Right kidney (tissue), 1 donor: ENCODE measurements around the gene DMPK.
A peak's percentile ranks its signal among the peaks of the same experiment; 100 is the strongest.
"Not testable (repeated sequence)": the region's sequence is repeated elsewhere in the genome, so short reads cannot be mapped to it uniquely, and the experiment has no call there.

Experiments
- DNase-seq: peaks from one replicate; pipeline ENCODE4 v3.0.0-alpha.2; 2016

Gene DMPK

DNA sequence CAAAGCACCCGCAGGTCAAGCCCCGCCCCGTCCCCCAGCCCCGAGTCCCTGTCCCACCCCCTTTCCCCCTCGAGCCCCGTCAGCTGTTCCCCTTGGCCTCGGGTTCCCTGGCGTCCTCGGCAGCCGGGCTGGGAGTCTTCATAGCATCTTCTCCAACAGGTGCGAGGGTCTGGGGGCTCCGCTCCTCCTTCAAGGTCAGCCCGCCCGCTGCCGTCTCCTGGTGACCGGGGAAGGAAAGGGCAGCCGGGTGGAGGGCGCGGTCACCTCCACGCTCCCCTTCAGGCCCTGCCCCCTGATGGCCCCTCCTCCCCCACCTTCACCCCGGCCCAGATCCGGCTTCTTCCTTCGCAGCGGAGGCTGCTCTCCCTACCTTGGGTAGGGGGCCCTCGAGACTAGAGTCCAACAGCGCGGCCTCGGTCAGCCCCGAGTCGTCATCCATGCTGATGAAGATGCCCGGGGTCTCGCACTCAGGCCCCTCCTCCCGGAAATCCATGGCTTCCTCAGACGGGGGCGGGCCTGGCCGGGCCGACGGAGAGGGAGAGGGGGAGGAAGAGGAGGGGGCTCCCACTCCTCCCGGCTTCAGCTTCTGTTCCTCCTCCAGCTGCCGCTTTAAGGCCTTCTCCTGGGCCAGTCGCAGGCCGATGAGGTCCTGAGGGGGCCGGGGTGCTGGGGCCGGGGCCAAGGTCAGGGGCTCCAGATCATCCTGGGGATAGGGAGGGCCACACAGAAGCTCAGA, 33.4 kb upstream of the DMPK start:
- peak; percentile 64 for DNase-seq

DNA sequence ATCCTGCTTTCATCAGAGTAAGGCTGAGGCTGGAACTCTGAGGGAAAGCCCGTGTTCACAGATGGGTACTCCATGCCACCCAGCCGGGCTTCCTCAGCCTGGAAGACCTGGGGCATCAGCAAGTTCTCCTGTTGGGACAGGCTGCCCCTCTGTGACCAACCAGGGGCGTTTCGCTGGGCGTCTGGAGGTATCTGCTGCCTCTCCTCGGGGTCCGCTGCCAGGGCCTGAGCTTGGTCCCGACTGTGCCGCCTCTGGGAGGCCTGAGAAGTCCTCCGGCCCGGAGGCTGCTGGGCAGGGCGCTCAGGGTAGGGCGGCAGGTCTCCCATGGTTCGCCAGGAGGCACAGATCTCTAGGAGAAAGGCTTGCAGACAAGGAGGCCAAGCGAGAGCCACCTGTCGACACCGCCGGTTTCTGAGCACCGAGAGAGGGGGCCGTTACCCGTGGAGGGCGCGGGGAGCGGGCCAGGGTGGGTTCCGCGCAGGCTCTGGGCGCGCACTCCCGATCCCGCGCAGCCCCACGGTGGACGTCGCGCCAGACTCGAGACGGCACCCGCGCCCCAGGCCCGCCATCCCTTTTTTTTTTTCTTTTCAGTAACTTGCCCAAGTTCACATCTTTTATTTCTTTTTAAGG, 32.7 kb upstream of the DMPK start, which contains the start of gene RSPH6A:
RSPH6A (minus strand) TSS at position 458 of the 630 bp plus-strand sequence; CDS start at position 326, 132 bp downstream.
- peak; percentile 62 for DNase-seq

DNA sequence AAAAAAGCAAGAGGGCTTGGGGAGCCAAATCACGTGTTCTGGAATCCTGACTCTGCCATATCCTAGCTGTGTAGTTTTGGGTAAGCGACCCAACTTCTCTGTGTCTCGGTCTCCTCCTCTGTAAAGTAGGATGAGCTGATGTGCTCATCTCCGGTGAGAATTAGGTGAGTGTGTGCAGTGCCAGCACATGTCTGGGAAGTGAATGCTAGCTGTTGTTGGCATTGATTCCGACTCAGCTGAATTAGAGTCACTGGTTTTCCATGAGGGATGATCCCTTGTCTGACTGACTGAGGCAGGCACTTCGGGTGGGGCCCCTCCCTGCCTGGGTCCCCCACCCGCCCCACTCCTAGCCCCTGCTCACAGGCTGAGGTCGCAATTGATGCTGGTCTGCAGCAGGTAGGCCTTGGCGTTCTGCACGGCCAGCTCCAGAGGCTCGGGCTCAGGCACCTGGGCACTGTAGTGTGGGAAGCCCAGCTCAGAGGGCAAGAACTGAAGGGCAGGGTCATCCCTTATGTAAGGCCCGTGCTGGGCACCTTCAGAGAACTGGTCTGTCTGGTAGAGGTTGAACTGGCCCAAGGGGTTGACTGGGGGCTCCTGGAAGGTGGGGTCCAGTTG, 32.0 kb upstream of the DMPK start:
- DNase-seq = no peak

DNA sequence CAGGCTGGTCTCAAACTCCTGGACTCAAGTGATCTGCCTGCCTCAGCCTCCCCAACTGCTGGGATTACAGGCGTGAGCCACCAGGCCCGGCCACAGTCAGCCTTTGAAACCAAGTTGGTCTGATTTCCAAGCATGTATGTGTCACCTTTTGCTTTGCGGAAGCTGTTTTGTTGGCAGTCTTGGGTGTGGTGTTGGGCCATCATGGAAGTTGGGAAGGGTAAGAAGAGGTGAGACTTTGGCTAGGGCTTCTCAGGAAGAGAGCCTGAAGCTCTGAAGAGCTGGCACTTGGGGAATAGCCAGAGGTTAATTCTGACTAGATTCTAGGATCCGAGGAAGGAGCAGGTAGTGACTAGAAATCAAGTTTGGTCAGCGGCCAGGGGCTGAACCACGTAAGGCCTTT, 30.0 kb upstream of the DMPK start:
- no peak for DNase-seq

DNA sequence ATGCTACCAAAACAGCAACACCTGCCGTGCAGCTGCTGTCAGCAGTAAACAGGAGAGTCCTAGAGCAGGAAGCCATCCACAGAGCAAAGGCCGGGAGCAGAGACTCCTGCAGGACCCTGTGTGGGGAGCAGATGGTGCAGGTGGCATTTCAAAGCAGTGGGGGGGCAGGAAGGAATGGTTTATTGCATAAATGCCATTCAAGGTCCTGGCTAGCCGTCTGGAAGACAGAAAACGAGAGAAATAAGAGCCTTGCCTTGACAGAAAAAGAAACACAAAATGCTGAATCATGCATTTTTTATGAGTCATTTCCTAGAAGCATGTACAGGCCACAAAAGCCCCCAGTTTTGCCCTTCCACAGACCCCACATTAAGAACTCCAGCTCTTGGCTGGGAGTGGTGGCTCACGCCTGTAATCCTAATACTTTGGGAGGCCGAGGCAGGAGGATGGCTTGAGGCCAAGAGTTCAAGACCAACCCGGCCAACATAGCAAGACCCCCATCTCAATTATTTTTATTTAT, 27.4 kb upstream of the DMPK start:
- DNase-seq = no peak

DNA sequence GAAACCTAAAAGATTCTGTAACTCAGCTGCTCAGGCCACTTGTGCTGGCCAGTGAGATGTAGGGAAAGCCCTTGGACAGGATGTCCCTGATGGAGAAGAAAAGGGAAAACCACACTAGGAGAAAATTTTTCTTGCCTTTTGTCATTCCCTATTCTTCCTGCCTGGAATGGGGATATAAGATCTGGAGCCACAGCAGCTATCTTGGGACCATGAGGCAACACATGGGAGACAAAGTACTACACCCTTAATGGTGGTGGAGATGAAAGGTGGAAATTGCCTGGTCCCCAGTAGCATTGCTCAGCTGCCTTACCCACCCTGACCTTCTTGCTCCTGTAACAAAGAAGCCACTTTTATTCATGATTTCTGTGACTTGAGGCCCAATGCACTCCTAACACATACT, 23.4 kb upstream of the DMPK start:
- no peak for DNase-seq

DNA sequence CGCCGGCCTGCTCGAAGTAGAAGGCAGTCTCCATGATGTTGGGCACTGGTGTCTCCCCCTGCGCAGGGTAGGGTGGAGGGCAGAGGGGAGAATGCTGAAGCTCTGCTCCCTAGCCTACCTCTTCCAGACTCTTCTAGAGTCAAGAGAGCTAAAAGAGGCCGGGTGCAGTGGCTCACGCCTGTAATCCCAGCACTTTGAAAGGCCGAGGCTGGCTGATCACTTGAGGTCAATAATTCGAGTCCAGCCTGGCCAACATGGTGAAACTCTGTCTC, 22.6 kb upstream of the DMPK start:
- DNase-seq = no peak

DNA sequence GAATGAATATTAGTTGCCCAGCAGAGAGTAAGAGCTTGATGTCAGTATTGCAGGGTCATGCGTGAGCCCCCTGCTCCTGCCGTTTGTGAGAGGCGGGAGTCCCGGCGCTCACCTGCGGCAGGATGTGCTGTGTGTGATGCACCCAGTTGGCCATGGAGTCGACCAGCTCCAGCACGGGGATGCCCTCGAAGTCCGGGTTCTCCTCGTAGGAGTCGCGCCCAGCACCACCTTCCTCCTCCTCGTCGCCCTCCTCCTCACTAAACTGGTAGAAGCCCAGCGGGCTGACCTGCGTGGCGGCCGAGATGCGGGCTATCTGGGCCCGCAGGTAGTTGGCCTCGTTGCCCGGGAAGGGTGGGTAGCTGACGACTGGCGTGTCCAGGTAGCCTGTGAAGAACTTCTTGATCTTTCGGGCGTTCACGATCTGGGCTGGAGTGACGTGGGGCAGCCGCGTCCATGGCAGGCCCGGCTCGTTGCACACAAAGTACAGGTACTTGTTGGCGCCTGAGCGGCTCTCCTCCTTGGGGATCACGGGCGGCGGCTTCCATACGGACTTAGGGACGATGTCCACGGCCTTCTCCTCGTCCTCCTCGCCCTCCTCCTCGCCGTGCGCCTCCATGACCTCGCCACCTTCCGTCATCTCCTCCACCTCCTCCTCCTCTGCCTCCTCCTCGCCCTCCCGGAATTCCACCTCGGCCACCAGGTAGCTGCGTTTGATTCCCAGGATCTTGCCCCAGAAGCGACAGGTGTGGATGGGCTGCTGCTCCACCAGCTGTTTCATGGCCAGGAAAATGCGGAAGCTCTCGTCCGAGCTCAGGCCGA, 22.1 kb upstream of the DMPK start:
- DNase-seq = no peak

DNA sequence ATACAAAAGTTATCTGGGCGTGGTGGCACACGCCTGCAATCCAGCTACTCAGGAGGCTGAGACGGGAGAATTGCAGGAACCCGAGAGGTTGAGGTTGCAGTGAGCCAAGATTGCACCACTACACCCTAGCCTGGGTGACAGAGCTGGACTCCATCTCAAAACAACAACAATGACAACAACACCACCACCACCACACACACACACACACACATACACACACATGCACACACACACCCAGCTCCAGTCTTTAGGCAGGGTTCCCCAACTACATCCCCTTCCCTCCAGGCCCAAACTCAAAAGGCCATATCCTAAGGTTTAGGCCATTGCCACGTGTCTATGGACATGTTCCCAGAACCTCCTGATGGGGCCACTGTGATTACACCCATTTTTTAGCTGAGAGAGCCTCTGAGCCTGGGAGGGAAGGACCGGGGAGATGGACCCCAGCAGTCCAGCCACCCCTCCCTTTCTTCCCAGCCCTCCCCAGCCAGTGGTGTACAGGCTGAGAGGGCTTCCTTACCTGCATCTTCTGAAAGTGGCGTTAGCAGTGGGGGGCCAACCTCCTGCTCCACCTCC, 19.4 kb upstream of the DMPK start:
- DNase-seq = no peak

DNA sequence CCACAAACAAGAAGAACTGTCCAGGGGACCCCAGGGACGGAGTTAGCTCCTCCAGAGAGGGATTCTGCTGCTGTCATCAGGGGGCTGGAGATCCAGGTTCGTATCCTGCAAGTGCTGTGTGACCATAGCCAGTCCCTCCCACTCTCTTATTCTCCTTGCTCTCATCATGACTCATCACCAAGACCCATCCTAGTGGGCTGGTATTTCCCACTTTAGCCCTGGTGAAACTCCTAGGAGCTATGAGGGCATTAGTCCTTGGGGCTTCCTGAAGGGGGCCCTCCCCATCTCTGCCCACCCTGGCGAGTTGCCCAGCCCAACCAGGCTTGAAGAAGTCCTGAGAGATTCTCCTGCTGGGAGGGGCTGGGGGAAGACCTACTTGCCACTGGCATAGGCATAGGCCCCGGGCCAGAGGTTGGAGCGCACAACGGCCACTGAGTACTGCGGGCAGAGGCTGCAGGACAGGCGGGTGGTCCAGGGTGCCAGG, 17.8 kb upstream of the DMPK start:
- no peak for DNase-seq

DNA sequence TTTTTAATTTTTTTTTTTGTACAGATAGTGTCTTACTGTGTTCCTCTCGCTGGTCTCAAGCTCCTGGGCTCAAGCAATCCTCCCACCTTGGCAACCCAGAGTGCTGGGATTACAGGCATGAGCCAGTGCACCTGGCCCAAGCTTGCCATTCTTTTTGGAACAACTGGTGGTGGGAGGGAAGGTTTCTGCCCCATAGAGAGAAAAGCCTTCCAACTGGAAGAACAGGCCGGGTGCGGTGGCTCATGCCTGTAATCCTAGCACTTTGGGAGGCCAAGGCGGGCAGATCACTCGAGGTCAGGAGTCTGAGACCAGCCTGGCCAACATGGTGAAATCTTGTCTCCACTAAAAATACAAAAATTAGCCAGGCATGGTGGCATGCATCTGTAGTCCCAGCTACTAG, 17.3 kb upstream of the DMPK start:
- not testable (repeated sequence) for DNase-seq

DNA sequence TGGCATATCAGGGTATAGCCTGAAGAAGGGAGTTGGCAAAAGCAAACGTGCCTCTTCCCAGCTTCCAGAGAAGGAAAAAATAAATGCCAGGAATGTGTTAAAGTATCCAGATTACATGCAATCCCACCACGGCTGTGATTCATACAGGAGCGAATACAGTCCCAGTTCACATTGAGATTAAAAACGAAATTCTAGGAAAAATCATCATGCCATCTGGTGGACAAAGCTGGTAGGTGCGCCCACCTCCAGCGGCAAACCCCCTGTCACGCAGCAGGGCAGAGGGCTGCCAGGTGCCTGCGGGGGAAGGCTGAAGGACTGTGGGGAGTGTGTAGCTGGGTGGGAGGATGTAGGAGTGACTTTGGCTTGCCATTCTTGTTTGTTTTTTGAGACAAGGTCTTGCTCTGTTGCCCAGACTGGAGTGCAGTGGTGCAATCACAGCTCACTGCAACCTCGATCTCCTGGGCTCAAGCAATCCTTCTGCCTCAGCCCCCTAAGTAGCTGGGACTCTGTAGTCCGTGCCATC, 16.8 kb upstream of the DMPK start:
- DNase-seq = peak; percentile 80

DNA sequence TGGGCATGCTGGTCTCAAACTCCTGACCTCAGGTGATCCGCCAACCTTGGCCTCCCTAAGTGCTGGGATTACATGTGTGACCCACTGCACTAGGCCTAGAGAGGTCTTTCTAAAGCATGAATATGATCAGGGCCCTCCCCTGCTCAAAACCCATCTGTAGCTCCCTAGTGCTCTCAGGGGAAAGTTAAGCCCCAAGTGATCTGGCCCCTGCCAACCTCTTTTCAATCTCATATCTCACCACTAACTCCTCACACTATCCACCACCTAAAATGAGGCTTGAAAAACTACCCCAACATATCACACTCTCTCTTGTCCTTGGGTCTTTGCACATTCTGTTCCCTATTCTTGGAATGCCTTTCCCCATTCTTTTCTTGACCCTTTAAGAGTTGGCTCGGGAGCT, 12.3 kb upstream of the DMPK start:
- no peak for DNase-seq

DNA sequence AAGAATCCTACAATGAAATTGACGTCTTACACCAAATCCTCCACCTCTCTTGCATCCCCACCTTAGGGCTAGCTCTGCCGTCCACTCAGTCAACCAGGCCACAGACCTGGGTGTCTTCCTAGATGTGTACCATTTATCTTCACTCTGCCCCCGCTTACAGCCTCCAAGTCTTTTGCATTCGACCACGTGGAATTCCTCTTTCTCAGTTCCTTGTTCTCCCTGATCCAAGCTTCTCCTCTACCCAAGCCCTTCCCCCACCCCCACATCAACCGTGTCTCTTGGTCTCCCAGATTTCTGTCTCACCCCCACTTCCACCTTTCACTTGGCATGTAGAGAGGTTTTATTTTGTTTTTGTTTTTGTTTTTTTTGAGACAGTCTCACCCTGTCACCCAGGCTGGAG, 11.6 kb upstream of the DMPK start:
- no peak for DNase-seq

DNA sequence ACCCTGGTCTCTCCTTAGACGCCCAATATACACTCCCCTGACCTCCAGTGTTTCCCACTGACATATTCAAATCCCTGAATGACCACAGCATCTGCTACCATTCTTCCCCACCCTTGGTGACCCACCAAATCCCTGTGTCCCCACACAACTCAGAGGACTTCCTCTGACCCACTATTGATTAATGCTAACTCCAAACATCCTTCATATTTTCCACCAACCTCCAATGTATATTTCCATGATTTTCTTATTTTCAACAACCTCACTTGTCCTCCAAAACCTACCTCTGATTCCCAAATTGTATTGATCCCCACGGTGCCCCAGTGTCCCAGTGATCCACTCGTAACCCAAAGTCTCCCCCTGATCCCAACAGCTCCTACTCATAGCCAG, 10.9 kb upstream of the DMPK start:
- no peak for DNase-seq

DNA sequence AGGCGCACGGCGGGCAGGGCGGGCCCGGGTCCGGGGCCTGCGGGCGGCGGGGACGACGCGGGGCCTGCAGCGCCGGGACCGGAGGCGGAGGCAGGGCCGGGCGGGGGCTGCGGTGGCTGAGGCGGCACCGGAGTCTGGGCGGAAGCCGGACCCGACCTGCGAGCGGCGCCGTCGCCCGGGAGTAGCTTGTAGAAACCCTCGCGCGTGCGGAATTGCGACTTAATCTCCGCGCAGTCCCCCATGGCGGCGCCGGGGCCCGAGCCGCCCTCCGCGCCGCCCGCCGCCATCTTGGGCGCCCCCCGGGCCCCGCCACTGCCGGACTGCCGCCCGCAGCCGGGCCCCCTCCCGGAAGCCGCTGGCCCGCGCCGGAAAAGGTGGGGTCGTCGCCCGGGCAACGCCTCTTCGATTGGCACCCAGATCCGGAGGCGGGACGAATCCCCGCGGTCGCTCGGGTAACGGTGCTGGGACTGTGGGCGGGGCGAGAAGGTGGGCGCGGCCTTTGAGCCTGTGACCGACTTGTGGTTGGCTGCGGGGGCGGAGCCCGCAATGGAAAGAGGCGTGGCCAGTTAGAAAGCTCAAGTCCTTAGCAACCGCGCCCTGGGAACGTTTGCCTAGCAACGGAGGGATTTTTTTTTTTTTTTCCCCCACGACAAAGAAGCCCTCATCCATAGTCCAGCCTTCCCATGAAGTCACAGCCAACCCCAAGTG, 10.3 kb upstream of the DMPK start, which contains the start of gene DMWD:
DMWD (minus strand) TSS at position 376 of the 708 bp plus-strand sequence; CDS start at position 287, 89 bp downstream.
- DNase-seq = peak; percentile 94

DNA sequence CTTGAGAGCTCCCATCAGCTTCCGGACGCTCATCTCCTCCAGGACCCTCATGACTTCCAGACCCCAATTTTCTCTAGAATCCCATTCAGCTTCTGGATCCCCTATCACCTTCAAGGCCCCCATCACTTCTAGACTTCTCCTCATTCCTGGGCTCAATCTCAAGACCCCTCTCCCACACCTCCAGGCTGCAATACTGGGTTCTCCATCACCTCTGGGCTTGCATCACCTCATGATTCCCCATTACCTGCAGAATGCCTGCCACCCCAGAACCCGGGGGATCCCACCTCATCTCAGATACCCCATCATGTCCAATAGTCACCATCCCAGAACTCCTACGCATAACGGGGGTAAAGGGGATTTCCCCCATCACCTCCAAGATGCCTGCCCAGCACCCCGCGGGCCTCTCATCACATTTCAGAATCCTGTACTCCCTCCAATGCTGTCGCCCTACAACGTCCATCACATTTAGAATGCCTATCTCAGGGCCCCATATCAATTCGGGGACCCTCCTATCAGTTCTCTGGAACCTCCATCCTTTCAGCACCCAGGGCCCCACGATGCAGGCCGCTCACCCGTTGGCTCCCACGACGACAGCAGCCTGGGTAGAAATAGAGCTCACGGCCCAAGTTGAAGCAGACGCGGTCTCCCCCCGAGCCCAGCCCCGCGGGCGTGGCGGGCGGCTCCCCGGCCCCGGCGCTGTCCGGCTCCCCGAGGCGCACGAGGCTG, 9.6 kb upstream of the DMPK start:
- DNase-seq = no peak

DNA sequence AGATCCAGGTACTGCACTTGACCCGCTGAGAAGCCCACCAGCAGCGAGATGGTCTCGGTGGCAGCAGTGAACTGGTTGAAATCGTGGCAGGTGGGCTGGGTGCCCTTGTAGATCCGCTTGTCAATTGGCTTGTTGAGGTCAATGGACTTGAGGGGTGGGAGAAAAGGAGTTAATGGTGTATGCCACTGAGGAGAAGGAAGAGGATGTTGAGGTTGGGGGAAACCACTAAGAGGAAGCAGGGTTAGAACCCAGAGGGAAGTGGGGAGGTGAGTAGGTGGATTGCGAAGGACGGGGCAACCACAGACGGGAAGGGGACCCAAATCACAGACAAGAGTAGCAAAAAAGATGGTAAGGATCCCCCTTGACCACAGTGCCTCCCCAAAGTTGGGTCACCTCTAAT, 8.7 kb upstream of the DMPK start:
- no peak for DNase-seq

DNA sequence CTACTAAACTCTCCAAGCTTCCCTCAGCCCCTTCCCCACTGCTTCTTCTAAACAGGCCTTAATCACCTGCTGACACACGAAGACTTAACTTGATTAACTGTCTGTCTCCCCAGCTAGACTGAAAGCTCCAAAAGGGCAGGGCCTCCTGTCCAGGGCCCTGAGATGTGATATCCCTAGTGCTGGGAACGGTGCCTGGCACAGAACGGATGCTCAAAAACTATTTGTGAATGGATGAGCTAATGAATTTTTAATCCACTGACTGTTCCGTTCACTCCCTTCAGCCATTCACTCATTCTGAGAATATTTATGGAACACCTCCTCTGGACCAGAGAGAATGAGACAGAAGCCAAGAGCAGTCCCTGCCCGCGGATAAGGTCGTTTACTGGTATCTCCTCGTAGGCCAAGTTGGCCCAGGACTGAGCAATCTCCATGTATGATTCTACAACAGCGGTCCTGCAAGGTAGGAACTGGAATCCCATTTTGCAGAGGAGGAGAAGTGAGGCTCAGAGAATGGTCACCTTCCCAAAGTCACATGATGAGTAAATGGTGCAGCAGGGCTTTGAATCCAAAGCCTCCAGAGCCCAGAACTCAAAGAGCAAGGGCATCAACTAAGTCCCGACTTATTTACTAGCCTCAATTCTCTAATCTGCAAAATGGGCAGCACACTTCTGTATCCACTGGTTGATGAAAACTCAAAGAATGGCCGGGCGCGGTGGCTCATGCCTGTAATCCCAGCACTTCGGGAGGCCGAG, 6.9 kb upstream of the DMPK start:
- no peak for DNase-seq

DNA sequence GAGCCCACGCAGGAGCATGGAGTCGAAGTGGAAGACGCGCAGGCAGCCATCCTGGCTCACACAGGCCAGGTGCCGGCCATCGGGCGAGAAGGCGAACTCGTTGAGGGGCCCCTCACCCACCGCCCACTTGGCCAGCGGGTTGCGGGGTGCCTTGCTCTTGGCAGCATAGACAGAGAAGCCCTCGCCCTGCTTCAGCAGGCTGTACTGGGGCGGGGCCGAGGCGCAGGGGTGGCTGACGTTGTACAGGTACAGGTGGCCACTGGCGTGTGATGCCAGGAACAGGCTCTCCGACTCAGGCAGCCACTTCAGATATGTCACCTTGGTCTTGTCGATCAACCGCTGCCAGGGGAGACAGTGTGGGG, 4.2 kb upstream of the DMPK start:
- DNase-seq = no peak
